Measurements from ENCODE around the gene TLX1. TPM values are rescaled to one million over a fixed set of nuclear protein-coding genes. Genes with fewer than 3 reads are reported as not detected.

Gene TLX1
- polyA plus RNA-seq, 5 donors, result not detected

Other genes starting within 250 kb of the TLX1 start
- gene SLF2, start 218.3 kb upstream of the TLX1 start, polyA plus RNA-seq (ENCODE audit: insufficient read depth in 1 of 5, insufficient read length in 5 of 5, low replicate concordance in 1 of 5), result 10 to 100 TPM; 47.4 to 70.5 (median 57.0) TPM
- 10 to 100 TPM; 30.7 to 46.3 (median 36.4) TPM for gene SEMA4G, start 161.8 kb upstream of the TLX1 start, polyA plus RNA-seq (ENCODE audit: insufficient read depth in 1 of 5, insufficient read length in 5 of 5, low replicate concordance in 1 of 5)
- 100 to 1,000 TPM in 2 of 5 donors, 10 to 100 TPM in 3; 72.7 to 128 (median 87.3) TPM for gene MRPL43, start 143.8 kb upstream of the TLX1 start, polyA plus RNA-seq (ENCODE audit: insufficient read depth in 1 of 5, insufficient read length in 5 of 5, low replicate concordance in 1 of 5)
- gene TWNK, start 143.8 kb upstream of the TLX1 start, polyA plus RNA-seq (ENCODE audit: insufficient read depth in 1 of 5, insufficient read length in 5 of 5, low replicate concordance in 1 of 5), result 10 to 100 TPM in 3 of 5 donors, 1 to 10 TPM in 2; 7.9 to 12.8 (median 10.0) TPM
- gene LZTS2, start 131.5 kb upstream of the TLX1 start, polyA plus RNA-seq (ENCODE audit: insufficient read depth in 1 of 5, insufficient read length in 5 of 5, low replicate concordance in 1 of 5), result 10 to 100 TPM; 37.4 to 73.9 (median 57.6) TPM
- gene PDZD7, start 100.2 kb upstream of the TLX1 start, polyA plus RNA-seq (ENCODE audit: insufficient read depth in 1 of 5, insufficient read length in 5 of 5, low replicate concordance in 1 of 5), result under 1 TPM; 0.26 to 0.85 (median 0.69) TPM
- gene SFXN3, start 100.1 kb upstream of the TLX1 start, polyA plus RNA-seq (ENCODE audit: insufficient read depth in 1 of 5, insufficient read length in 5 of 5, low replicate concordance in 1 of 5), result 10 to 100 TPM; 20.7 to 27.6 (median 22.7) TPM
- gene KAZALD1, start 69.3 kb upstream of the TLX1 start, polyA plus RNA-seq (ENCODE audit: insufficient read depth in 1 of 5, insufficient read length in 5 of 5, low replicate concordance in 1 of 5), result 10 to 100 TPM in 4 of 5 donors, 1 to 10 TPM in 1; 8.4 to 19.8 (median 12.8) TPM
- gene LBX1, start 98.2 kb downstream of the TLX1 start, polyA plus RNA-seq (ENCODE audit: insufficient read depth in 1 of 5, insufficient read length in 5 of 5, low replicate concordance in 1 of 5), result 1 to 10 TPM in 1 of 5 donors, under 1 TPM in 4; 0.16 to 1.5 (median 0.40) TPM
- gene BTRC, start 222.9 kb downstream of the TLX1 start, polyA plus RNA-seq (ENCODE audit: insufficient read depth in 1 of 5, insufficient read length in 5 of 5, low replicate concordance in 1 of 5), result 10 to 100 TPM; 22.7 to 26.1 (median 25.7) TPM